ENCODE measurements around the gene EXOC6B. TPM values are rescaled to one million over a fixed set of nuclear protein-coding genes. Genes with fewer than 3 reads are reported as not detected.

The EXOC6B gene
- total RNA-seq, 3 donors from 2014 or later = 32.2 to 49.2 (median 37.0) TPM

DNA sequence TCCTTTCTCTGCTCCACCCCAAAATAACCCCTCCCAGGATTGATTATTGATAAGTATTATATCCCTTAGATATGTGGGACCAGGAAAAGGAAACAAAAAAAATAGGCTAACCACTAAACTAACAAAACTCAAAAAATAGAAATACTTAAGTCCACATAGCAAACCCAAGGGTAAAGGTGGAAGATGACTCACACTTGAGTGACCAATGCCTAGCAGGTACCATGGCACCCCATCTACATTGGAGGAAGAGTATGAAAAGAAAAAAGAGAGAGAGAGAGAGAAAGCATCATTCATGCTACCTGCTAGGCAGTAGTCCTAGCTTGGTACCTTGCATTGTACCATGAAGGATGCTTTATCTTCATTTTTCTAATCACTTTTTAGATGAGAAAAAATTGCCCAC, 6.3 kb downstream of the EXOC6B start:
- H3K4me1 ChIP-seq = peaks cover 0 to 3% of the 10 kb centered on the region in 2 donors
- no peak for TF ChIP-seq POLR2A (IDR thresholded peaks at IDR 0.05)
- H3K36me3 ChIP-seq = no peaks in the 10 kb centered on the region
- no peaks in the 10 kb centered on the region for H3K9me3 ChIP-seq
- H3K27ac ChIP-seq = no peak overlapping the region
- H3K4me3 ChIP-seq = no peak overlapping the region
- no peaks in the 10 kb centered on the region for H3K27me3 ChIP-seq
- intact Hi-C loops (cut with DNase I; ENCODE audit: low total_unique reads) = no loop called here
- DNase-seq (ENCODE audit: low spot score in 2 of 2) = no peak

GRCh38 chr2:72815655-72816278, 10.1 kb downstream of the EXOC6B start:
- H3K4me1 ChIP-seq = no peaks in the 10 kb centered on the region
- no peak overlapping the region for H3K27ac ChIP-seq
- intact Hi-C loops (cut with DNase I; ENCODE audit: low total_unique reads) = no loop called here
- H3K4me3 ChIP-seq = no peak overlapping the region
- DNase-seq (ENCODE audit: low spot score in 2 of 2) = no peak
- TF ChIP-seq POLR2A (IDR thresholded peaks at IDR 0.05) = no peak
- no peak for TF ChIP-seq POLR2AphosphoS5 (IDR thresholded peaks at IDR 0.05)
- TF ChIP-seq, protein P1, sequence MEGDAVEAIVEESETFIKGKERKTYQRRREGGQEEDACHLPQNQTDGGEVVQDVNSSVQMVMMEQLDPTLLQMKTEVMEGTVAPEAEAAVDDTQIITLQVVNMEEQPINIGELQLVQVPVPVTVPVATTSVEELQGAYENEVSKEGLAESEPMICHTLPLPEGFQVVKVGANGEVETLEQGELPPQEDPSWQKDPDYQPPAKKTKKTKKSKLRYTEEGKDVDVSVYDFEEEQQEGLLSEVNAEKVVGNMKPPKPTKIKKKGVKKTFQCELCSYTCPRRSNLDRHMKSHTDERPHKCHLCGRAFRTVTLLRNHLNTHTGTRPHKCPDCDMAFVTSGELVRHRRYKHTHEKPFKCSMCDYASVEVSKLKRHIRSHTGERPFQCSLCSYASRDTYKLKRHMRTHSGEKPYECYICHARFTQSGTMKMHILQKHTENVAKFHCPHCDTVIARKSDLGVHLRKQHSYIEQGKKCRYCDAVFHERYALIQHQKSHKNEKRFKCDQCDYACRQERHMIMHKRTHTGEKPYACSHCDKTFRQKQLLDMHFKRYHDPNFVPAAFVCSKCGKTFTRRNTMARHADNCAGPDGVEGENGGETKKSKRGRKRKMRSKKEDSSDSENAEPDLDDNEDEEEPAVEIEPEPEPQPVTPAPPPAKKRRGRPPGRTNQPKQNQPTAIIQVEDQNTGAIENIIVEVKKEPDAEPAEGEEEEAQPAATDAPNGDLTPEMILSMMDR (IDR thresholded peaks at IDR 0.05) = no peak
- no peaks in the 10 kb centered on the region for H3K9me3 ChIP-seq
- no peaks in the 10 kb centered on the region for H3K27me3 ChIP-seq
- no peaks in the 10 kb centered on the region for H3K36me3 ChIP-seq

DNA sequence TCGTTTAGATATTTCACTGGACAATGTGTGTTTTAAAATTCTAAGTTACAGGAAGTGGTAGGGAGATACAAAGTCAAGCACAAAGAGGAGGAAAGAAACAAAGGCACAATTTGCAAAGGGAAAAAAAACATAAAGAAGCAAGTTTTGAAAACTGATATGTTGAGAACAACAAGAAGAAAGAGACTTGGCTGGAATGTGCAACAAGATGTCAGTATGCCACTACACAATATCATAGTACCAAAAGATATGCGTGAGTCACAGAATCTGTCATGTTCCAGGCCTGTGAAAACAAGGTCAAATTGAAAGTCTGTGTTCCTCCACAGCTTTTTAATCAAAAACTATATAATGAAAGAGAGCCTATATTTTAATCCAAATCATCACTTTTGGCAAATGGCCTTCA, 12.0 kb downstream of the EXOC6B start:
- intact Hi-C loops (cut with DNase I; ENCODE audit: low total_unique reads) = no loop called here
- Histone ChIP-seq H3K36me3 (no peaks in the 10 kb centered on the region), H3K4me3 (no peak overlapping the region), H3K9me3 (no peaks in the 10 kb centered on the region), H3K27ac (no peak overlapping the region), H3K4me1 (no peaks in the 10 kb centered on the region), H3K27me3 (no peaks in the 10 kb centered on the region)
- TF ChIP-seq POLR2A (IDR thresholded peaks at IDR 0.05) (no peak), POLR2AphosphoS5 (IDR thresholded peaks at IDR 0.05) (no peak)
- TF ChIP-seq, protein P1 (IDR thresholded peaks at IDR 0.05) = no peak
- no peak for DNase-seq (ENCODE audit: low spot score in 2 of 2)

- TF ChIP-seq POLR2A (IDR thresholded peaks at IDR 0.05) (no peak), POLR2AphosphoS5 (IDR thresholded peaks at IDR 0.05) (no peak)
- TF ChIP-seq, protein P1 (IDR thresholded peaks at IDR 0.05) = no peak
- intact Hi-C loops (cut with DNase I; ENCODE audit: low total_unique reads) = no loop called here
- Histone ChIP-seq H3K36me3 (no peaks in the 10 kb centered on the region), H3K4me1 (no peaks in the 10 kb centered on the region), H3K4me3 (no peak overlapping the region), H3K9me3 (no peaks in the 10 kb centered on the region), H3K27me3 (no peaks in the 10 kb centered on the region), H3K27ac (no peak overlapping the region)
- DNase-seq (ENCODE audit: low spot score in 2 of 2) = no peak
Measured at GRCh38 chr2:72810165-72810564, 15.7 kb downstream of the EXOC6B start.

DNA sequence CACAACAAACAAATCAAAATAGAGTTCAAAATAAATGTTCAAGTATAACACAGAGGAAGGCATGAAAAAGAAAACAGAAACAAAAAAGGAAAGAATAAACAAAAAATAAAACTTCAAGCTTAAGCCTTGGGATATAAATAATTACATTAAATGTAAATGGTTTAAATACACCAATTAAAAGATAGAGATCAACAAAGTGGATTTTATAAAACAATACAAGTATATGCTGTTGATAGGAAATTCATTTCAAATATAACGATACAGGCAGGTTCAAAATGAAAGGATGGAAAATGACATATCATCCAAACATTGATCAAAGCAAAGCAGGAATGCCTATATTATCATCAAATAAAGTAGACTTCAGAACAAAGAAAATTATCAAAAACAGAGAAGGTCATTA, 16.7 kb downstream of the EXOC6B start:
- no peak for TF ChIP-seq POLR2AphosphoS5 (IDR thresholded peaks at IDR 0.05)
- TF ChIP-seq, protein P1 (IDR thresholded peaks at IDR 0.05) = no peak
- no peak for TF ChIP-seq POLR2A (IDR thresholded peaks at IDR 0.05)
- Histone ChIP-seq H3K36me3 (no peaks in the 10 kb centered on the region), H3K9me3 (no peaks in the 10 kb centered on the region), H3K27ac (no peak overlapping the region), H3K27me3 (no peaks in the 10 kb centered on the region), H3K4me3 (no peak overlapping the region), H3K4me1 (no peaks in the 10 kb centered on the region)
- intact Hi-C loops (cut with DNase I; ENCODE audit: low total_unique reads) = no loop called here
- DNase-seq (ENCODE audit: low spot score in 2 of 2) = no peak
